Measurements from ENCODE around the gene HDGFL2.

DNA sequence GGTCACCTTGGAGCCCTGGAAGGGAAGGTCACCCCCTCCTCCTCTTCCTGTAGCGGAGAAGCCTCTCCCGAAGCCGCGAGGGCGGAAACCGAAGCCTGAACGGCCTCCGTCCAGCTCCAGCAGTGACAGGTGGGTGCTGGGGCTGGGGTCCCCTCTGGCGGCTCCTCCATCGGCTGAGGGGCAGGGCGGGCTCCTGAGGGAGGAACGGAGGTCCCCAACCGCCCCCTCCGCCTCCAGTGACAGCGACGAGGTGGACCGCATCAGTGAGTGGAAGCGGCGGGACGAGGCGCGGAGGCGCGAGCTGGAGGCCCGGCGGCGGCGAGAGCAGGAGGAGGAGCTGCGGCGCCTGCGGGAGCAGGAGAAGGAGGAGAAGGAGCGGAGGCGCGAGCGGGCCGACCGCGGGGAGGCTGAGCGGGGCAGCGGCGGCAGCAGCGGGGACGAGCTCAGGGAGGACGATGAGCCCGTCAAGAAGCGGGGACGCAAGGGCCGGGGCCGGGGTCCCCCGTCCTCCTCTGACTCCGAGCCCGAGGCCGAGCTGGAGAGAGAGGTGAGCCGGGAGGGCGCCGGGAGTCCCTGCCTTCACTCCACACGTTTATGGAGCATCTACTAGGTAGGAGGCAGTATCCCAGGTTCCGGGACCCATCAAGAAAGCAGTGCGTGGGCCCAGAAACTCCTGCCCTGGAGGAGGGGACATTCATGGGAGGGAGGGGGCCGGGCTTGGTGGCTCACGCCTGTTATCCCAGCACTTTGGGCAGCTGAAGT, 22.0 kb downstream of the HDGFL2 start:
- TF ChIP-seq CTCF (IDR thresholded peaks at IDR 0.05 in 2 of 3, conservative IDR thresholded peaks at IDR 0.05 in 1 of 3; ENCODE audit: control insufficient read depth in 2 of 3, extremely low read depth in 1 of 3, insufficient read depth in 1 of 3, low read depth in 3 of 3, low read length in 3 of 3) (no peak), NFXL1 (IDR thresholded peaks at IDR 0.05; ENCODE audit: borderline replicate concordance) (no peak), SIN3A (IDR thresholded peaks at IDR 0.05; ENCODE audit: low read depth, low read length) (no peak), POLR2A (IDR thresholded peaks at IDR 0.05; ENCODE audit: low read depth, low read length) (no peak), EZH2 (IDR thresholded peaks at IDR 0.05; ENCODE audit: borderline replicate concordance, control insufficient read depth, low read depth, low read length) (no peak), EP300 (IDR thresholded peaks at IDR 0.05; ENCODE audit: borderline replicate concordance in 1 of 2, control insufficient read depth in 1 of 2, low read depth in 2 of 2, low read length in 2 of 2) (no peak), REST (IDR thresholded peaks at IDR 0.05; ENCODE audit: low read depth, low read length) (no peak), FOS (IDR thresholded peaks at IDR 0.05; ENCODE audit: borderline replicate concordance, extremely low read depth, insufficient read length) (no peak)
- TF ChIP-seq, protein P1, sequence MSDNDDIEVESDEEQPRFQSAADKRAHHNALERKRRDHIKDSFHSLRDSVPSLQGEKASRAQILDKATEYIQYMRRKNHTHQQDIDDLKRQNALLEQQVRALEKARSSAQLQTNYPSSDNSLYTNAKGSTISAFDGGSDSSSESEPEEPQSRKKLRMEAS (IDR thresholded peaks at IDR 0.05; ENCODE audit: low read depth, low read length) = no peak

All from GM12878 (cell line).